HG02973 (cell line): ENCODE results near the gene PGR.
"Not testable (repeated sequence)": the region's sequence is repeated elsewhere in the genome, so short reads cannot be mapped to it uniquely, and the experiment has no call there.

Experiments used
- ATAC-seq: cut with Tn5 transposase; IDR thresholded peaks from one replicate; pipeline ENCODE4 v1.9.1; 2021; ENCODE audit warnings: moderate library complexity; ENCODE audit not compliant: unreplicated experiment

The PGR gene

GRCh38 chr11:101082813-101083212 lies 46.8 kb downstream of the PGR start:
- no peak for ATAC-seq

GRCh38 chr11:101063706-101064105 lies 65.9 kb downstream of the PGR start:
- no peak for ATAC-seq

DNA sequence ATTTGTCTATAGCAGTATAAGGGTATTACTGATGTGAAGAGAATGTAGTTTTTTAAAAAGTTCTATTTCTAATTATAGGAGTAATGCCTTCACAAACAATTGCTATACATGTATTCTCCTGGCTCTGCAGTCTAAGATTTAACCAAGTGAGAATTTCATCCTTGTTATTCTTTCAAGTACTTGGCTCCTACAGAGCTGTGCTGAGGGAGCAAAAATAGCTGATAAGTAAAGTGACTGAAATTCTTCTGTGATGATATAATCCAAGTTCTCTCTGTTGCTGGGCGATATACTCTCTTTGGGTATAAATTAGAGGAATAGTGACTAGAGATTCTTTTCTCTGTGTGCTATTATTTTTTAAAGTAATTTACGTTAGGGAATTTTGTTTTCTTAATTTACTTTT lies 68.0 kb downstream of the PGR start:
- no peak for ATAC-seq

- ATAC-seq: no peak
Observed at GRCh38 chr11:101059331-101059730, 70.3 kb downstream of the PGR start.

- ATAC-seq: no peak
Observed at GRCh38 chr11:101053492-101053891, 76.1 kb downstream of the PGR start.

DNA sequence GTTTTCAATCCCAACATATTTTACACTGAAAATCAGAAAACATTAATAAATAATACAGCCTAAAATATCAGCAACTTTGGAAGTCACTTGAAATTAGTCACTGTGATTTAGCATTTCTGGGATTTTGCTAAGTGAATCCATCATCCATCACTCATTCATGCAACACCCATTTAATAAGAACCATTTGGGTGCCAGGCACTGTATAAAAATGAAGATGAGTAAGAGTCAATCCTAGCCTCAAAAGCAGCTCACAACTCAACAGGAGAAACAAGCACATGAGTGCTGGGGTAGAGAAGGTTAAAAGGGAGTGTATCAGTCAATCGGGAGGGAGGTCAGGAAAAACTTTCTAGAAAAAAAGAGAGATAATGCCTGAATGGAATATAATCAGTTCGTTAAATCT lies 77.9 kb downstream of the PGR start:
- no peak for ATAC-seq

GRCh38 chr11:101049813-101050212 lies 79.8 kb downstream of the PGR start:
- no peak for ATAC-seq

DNA sequence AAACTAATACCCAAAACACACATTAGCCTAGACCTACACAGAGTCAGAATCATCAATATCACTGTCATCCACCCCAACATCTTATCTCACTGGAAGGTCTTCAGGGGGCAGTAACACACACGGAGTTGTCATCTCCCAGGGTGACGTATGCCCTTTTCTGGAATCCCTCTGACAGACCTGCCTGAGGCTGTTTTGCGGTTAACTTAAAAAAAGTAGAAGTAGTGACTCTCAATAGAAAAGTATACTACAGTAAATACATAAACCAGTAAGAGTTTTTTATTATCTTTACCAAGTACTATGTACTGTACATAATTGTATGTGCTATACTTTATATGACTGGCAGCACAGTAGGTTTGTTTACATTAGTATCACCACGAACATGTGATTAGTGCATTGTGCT lies 80.5 kb downstream of the PGR start:
- ATAC-seq: no peak

- no peak for ATAC-seq
Observed at GRCh38 chr11:101048479-101048878, 81.1 kb downstream of the PGR start.

DNA sequence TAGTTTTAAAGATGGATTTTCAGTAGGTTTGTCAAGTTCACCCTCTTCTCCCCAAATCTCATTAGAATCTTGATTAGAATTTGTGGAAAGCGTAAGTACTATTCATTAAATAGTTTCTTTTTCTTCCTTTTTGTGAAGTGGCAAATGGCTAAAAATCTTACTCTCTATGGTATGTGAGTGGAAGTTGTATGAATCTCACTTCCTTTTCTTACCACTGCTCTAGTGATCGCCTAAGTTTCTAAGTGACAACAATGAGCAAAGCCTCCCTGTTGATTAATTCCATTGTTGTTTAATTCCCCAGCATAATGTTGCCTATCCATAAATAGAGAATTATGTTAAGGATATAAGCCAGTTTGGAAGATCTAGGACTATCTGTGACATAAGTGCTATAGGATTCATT lies 82.7 kb downstream of the PGR start:
- ATAC-seq: no peak

DNA sequence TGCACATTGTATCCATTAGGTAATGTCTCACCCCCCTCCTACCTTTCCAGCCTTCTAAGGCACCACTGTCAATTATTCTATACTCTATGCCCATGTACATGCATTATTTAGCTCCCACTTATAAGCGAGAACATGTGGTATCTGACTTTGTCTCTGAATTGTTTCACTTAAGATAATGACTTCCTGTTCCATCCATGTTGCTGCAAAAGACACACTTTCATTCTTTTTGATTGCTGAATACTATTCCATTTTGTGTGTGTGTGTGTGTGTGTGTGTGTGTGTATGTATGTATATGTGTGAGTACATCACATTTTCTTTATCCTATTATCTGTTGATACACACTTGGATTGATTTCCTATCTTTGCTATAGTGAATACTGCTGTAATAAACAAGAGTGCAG lies 84.2 kb downstream of the PGR start:
- no peak for ATAC-seq

GRCh38 chr11:101043940-101044339 lies 85.7 kb downstream of the PGR start:
- no peak for ATAC-seq

GRCh38 chr11:101035872-101036271 lies 93.7 kb downstream of the PGR start:
- ATAC-seq: no peak

DNA sequence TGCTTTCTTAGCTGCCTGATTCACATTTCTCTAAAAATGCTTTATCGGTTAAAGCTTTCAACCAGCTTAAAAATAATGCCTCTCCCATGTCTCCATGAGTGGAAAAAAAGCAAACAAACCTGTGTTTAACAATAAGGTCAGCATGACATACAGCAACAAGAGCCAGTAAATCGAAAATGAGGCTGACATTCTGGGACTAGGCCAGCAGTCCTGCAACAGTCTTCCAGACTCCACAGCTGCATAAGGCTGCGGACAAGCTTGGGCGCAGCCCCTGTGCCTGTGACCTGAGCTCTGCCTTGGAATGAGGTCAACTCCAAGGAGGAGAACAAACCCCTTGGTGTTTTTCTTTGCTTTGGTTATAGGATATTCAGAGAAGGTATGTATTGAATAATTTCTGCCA lies 95.5 kb downstream of the PGR start:
- ATAC-seq: no peak

GRCh38 chr11:101032991-101033390 lies 96.6 kb downstream of the PGR start:
- ATAC-seq: no peak

- no peak for ATAC-seq
Observed at GRCh38 chr11:101031713-101032112, 97.9 kb downstream of the PGR start.

GRCh38 chr11:101030692-101031091 lies 98.9 kb downstream of the PGR start:
- no peak for ATAC-seq

DNA sequence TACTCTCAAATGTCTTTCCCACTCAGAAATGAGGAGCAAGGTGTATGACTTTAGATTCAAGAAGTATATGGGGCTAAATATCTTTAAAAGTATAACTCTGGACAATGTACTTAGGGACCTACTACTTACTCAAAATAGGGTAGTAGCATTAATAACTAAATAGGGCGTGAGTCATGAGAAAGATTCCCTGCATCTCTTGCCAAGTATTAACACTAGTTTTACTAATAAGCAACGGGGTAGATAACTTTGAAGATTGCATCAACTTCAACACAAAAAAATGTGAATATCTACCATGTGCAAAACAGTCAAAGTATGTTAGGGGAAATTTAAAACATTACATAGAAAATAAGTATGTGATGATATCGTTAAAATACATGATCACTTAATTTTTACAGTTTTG lies 99.6 kb downstream of the PGR start:
- no peak for ATAC-seq

DNA sequence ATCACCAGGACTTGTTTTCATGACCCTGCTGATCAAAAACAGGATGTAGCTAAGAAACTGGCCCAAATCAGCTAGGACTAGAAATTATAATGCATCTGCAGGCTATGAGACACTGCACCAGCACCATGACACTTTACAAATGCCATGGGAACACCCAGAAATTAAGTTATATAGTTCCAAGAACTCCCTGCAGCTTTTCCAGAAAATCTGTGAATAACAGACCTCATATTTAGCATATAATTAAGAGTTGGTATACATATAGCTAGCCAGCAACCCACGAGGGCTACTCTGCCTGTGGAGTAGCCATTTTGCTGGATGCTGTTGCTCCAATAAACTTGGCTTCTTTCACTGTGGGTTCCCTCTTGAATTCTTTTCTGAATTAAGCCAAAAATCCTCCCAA lies 101.0 kb downstream of the PGR start:
- no peak for ATAC-seq

- ATAC-seq: no peak
Observed at GRCh38 chr11:101022256-101022655, 107.4 kb downstream of the PGR start.

DNA sequence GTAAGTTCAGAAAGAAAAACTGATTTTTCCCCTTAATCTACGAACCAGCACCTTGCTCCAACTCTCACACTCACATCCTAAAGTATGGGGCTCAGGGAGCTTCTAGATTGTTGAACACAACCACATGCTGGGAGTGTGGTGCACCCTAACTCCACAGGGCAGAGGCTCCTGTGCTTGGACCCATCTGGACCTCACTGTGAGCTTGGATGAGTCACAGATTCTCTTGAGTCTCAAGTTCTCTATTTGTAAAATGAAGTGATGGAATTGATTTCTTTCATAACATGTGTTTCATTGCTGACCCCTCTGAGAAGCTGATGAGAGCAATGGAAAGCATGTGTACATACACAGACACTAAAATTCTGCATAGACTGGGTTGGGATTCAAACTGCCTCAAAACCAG lies 109.7 kb downstream of the PGR start:
- no peak for ATAC-seq

DNA sequence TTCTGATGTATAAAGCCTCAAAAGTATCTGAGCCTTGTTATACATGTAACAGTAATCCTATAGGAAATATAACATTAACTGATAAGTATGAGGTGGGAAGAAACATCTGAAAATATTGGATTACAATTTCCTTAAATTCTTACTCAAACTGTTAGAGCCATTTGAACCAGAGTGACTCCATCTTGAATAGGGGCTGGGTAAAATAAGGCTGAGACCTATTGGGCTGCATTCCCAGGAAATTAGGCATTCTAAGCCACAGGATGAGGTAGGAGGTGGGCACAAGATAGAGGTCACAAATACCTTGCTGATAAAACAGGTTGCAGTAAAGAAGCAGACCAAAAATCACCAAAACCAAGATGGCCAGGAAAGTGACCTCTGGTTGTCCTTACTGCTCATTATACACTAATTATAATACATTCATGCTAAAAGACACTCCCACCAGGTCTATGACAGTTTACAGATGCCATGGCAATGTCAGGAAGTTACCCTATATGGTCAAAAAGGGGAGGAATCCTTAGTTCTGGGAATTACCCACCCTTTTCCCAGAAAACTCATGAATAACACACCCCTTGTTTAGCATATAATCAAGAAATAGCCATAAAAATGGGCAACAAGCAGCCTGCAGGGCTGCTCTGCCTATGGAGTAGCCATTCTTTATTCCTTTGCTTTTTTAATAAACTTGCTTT lies 114.9 kb downstream of the PGR start:
- ATAC-seq: no peak

- not testable (repeated sequence) for ATAC-seq
Observed at GRCh38 chr11:101013702-101014101, 115.9 kb downstream of the PGR start.
